ENCODE measurements around the gene FAS. TPM values are rescaled to one million over a fixed set of nuclear protein-coding genes. Genes with fewer than 3 reads are reported as not detected.
A peak's percentile ranks its signal among the peaks of the same experiment; 100 is the strongest.

Gene FAS
- total RNA-seq, 4 donors from 2014 or later, result 14.4 to 133 (median 48.7) TPM

- no peak for TF ChIP-seq POLR2A (IDR thresholded peaks at IDR 0.05)
- TF ChIP-seq CTCF (IDR thresholded peaks at IDR 0.05), result no peak
- intact Hi-C loops (cut with DNase I; ENCODE audit: low total_unique reads), result no loop called here
- no peak overlapping the region for H3K27ac ChIP-seq
Measured at GRCh38 chr10:88961266-88961665, 29.3 kb upstream of the FAS start.

GRCh38 chr10:88962336-88962735, 28.3 kb upstream of the FAS start:
- Histone ChIP-seq H3K27ac (no peak overlapping the region), H3K27me3 (no peaks in the 10 kb centered on the region), H3K36me3 (no peaks in the 10 kb centered on the region), H3K4me3 (no peak overlapping the region), H3K9me3 (no peaks in the 10 kb centered on the region), H3K4me1 (no peaks in the 10 kb centered on the region)
- DNase-seq, result no peak
- intact Hi-C loops (cut with DNase I; ENCODE audit: low total_unique reads), result no loop called here
- TF ChIP-seq POLR2A (IDR thresholded peaks at IDR 0.05) (no peak), CTCF (IDR thresholded peaks at IDR 0.05) (no peak)

More at GRCh38 chr10:88961266-88961665, 29.3 kb upstream of the FAS start:
- H3K4me3 ChIP-seq, result no peak overlapping the region
- no peaks in the 10 kb centered on the region for H3K27me3 ChIP-seq
- H3K36me3 ChIP-seq, result no peaks in the 10 kb centered on the region
- no peaks in the 10 kb centered on the region for H3K9me3 ChIP-seq
- DNase-seq, result no peak
- H3K4me1 ChIP-seq, result no peaks in the 10 kb centered on the region

GRCh38 chr10:88963318-88963717, 27.3 kb upstream of the FAS start:
- H3K27me3 ChIP-seq, result no peaks in the 10 kb centered on the region
- no peak overlapping the region for H3K4me3 ChIP-seq
- no peaks in the 10 kb centered on the region for H3K36me3 ChIP-seq
- no peaks in the 10 kb centered on the region for H3K4me1 ChIP-seq
- TF ChIP-seq POLR2A (IDR thresholded peaks at IDR 0.05), result no peak
- no peak for TF ChIP-seq CTCF (IDR thresholded peaks at IDR 0.05)
- H3K9me3 ChIP-seq, result no peaks in the 10 kb centered on the region
- H3K27ac ChIP-seq, result no peak overlapping the region
- intact Hi-C loops (cut with DNase I; ENCODE audit: low total_unique reads), result no loop called here
- DNase-seq, result no peak

GRCh38 chr10:88964360-88964759, 26.2 kb upstream of the FAS start:
- no peak for TF ChIP-seq POLR2A (IDR thresholded peaks at IDR 0.05)
- no peak for TF ChIP-seq CTCF (IDR thresholded peaks at IDR 0.05)
- Histone ChIP-seq H3K27me3 (no peaks in the 10 kb centered on the region), H3K36me3 (no peaks in the 10 kb centered on the region), H3K27ac (peak overlapping the region; percentile 82 to 95), H3K4me3 (no peak overlapping the region), H3K9me3 (no peaks in the 10 kb centered on the region), H3K4me1 (no peaks in the 10 kb centered on the region)
- intact Hi-C loops (cut with DNase I; ENCODE audit: low total_unique reads), result no loop called here
- DNase-seq, result no peak

- no peak overlapping the region for H3K4me3 ChIP-seq
- intact Hi-C loops (cut with DNase I; ENCODE audit: low total_unique reads), result no loop called here
- no peaks in the 10 kb centered on the region for H3K36me3 ChIP-seq
- TF ChIP-seq POLR2A (IDR thresholded peaks at IDR 0.05) (no peak), CTCF (IDR thresholded peaks at IDR 0.05) (no peak)
- H3K4me1 ChIP-seq, result no peaks in the 10 kb centered on the region
- peak overlapping the region; percentile 82 to 95 for H3K27ac ChIP-seq
- no peaks in the 10 kb centered on the region for H3K9me3 ChIP-seq
- DNase-seq, result no peak
- no peaks in the 10 kb centered on the region for H3K27me3 ChIP-seq
Measured at GRCh38 chr10:88964869-88965415, 25.7 kb upstream of the FAS start.
